Measurements from ENCODE around the gene BTBD9.

DNA sequence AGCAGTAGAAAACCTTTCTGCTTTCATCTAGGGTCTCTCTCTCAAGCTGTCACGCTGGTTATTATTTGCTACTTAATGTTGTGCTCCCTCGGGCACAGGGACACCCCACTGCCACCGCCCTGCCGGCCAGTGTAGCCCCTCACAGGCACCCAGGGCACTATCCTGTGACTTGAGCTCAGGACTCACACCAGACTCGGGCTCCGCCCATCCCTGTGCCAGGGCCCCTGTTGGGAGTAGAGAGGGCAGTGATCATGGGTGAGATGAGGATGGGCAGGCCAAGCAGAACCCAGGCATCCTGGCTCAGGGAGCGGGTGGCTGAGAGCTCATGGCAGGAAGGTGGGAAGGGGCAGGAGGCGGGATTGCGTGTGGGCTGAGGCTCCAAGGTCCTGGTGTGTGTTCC is 448.3 kb downstream of the BTBD9 start:
- TF ChIP-seq, protein P1, sequence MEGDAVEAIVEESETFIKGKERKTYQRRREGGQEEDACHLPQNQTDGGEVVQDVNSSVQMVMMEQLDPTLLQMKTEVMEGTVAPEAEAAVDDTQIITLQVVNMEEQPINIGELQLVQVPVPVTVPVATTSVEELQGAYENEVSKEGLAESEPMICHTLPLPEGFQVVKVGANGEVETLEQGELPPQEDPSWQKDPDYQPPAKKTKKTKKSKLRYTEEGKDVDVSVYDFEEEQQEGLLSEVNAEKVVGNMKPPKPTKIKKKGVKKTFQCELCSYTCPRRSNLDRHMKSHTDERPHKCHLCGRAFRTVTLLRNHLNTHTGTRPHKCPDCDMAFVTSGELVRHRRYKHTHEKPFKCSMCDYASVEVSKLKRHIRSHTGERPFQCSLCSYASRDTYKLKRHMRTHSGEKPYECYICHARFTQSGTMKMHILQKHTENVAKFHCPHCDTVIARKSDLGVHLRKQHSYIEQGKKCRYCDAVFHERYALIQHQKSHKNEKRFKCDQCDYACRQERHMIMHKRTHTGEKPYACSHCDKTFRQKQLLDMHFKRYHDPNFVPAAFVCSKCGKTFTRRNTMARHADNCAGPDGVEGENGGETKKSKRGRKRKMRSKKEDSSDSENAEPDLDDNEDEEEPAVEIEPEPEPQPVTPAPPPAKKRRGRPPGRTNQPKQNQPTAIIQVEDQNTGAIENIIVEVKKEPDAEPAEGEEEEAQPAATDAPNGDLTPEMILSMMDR (IDR thresholded peaks at IDR 0.05) = no peak
- no peak for TF ChIP-seq POLR2AphosphoS5 (IDR thresholded peaks at IDR 0.05)
- no peak for TF ChIP-seq POLR2A (IDR thresholded peaks at IDR 0.05)
